Measurements from ENCODE around the gene CPN2.

CPN2 gene

DNA sequence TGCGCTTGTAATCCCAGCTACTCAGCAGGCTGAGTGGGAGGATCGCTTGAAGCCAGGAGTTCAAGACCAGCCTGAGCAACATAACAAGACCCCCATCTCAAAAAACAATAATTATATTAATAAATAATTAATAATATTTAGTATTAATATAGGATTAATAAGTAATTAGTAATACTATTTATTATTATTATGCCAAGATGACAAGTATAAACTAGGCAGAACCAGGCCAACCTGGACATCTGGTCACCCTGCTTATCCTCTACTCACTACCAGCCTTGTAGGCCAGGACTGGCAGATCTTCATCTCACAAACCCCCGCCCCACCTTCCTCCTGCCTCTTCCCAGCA is 429 bp downstream of the CPN2 start:
- no peak for DNase-seq

- DNase-seq, result no peak
These were observed 2.8 kb downstream of the CPN2 start for GRCh38 chr3:194348354-194348753.

GRCh38 chr3:194346621-194347020 is 4.5 kb downstream of the CPN2 start:
- no peak for DNase-seq

- no peak for DNase-seq
These were observed 5.1 kb downstream of the CPN2 start for GRCh38 chr3:194346035-194346434.

DNA sequence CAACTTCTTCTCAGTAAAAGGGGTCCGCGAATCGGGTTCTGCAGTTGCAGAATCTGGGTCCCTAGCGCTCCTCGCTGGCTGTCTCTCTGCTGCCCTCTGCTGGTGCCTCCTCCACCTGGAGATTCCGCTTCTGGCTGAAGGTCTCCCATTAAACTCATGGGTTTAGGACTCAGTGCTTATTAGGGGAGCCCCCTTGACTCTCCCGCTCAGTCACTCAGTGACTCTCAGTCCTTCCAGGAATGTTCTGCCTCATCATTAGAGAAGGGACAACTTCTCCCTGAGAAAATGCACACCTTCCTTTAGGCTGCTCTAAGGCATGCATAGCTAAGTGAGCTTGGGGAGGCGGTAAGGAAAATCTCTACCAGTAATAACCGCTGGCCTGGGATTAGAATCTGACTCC is 7.1 kb downstream of the CPN2 start:
- DNase-seq, result peak; percentile 18

- no peak for DNase-seq
These were observed 7.6 kb downstream of the CPN2 start for GRCh38 chr3:194343561-194343893.

DNA sequence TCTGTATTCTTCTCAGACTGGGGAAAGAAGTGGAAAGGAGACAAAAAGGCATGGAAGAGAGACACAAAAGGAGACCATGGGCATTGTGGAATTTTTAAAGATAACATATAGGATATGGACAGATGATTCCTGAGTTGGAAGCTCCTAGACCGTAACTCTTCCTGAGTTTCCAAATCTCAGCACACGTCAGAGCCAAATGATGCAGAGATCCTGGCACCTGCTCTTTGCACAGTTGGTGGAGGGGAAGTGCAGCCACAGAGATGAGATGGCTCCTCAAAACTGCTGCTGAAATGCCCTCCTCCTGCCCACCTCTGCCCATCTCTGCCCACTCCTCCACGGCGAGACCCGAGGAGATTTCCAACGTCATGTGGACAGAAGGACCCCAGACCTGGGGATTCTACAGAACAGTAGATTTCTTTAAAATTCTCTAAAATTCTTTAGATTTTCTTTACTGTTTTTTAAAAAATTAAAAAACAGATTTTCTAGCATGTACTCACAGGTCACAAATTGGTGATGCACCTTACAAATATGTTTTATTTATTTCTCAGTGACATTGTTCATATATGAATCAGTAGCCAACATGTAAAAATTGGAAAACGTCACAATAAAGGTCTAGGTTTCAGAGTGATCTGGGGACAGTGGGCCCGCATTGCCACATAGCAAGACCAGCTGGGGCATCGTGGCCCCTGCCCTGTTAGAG is 8.1 kb downstream of the CPN2 start:
- no peak for DNase-seq

DNA sequence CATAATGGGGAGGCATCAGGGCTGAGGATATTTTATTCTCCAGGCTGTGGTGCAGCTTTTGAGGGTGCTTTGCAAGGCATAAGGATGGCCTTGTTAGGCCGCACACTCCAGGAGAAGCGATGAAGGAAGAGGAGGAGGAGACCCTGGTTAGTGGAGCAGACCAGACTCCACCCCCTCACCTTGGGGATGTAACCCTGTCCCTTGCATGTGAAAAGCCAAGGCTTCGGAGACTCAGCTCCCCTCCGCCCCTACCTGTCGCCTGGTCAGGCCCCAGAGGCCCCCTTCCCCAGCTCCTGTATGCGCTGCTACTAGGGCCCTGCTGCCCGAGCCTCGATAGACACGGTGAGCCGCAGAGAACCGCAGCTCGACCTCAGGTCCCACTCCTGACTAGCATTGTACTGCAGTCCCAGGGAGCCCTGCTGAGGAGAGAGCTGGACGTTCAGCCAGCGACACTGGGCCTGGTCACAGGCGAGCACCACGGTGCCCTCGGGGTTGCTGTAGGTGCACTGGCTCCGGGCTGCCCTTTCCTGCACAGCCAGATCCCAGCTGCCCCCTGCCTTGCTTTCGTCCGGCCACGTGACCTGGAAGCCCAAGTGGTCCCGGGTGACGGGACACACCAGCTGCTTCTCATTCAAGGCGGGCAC is 10.2 kb downstream of the CPN2 start:
- no peak for DNase-seq

- no peak for DNase-seq
These were observed 11.3 kb downstream of the CPN2 start for GRCh38 chr3:194339840-194340239.

DNA sequence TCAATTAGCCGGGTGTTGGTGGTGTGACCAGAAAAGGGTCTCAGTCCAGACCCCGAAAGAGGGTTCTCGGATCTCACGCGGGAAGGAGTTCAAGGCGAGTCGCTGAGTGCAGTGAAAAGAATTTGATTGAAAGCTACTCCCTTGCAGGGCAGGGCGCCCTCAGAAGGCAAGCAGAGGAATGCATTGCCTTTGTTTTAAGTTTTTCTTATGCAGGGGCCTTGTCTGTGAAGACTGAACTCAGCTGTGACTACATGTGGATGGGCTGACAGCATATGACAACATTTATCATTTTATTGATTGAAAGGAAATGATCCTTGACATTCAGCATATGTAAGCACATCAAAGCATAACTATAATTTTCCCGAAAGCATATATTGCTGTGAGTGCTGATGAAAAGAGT is 11.8 kb downstream of the CPN2 start:
- DNase-seq, result no peak

GRCh38 chr3:194337965-194338753 is 13.0 kb downstream of the CPN2 start:
- no peak for DNase-seq

DNA sequence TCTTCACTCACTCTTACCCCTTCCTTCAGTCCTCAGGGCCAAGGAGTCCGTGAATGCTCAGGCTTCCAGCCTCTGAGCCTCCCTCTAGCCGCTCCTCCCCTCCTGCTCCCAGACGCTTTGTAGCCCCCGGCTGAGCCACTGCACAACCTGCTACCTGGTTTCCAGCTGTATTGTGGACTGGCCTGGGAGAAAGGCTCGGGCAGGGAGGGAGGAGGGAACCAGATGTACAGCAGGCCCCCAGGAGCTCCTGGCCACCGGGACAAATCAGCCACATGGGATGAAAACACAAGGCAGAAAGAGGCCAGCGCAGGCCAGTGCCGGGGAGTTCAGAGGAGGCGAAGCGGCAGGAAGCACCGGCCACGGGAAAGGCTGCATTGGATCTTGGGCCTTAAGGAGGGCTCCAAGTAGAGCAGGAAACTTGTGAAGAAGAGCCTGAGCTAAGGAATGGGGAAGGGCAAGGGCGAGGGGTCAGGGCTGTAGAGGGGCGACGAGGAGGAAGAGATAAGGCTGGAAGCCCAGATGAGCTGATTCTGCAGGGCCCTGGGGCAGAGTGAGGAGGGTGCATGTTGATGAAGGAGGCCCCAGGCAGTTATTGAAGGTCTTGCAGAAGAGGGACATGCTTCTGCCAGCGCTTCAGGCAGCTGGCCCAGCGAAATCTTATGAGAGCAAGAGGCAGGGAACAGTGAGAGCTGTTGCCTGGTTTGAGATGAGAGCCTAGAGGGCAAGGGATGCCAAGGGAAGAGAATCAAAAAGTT is 14.3 kb downstream of the CPN2 start:
- DNase-seq, result no peak

- no peak for DNase-seq
These were observed 17.2 kb downstream of the CPN2 start for GRCh38 chr3:194333981-194334320.

- DNase-seq, result no peak
These were observed 17.7 kb downstream of the CPN2 start for GRCh38 chr3:194333212-194333980.

DNA sequence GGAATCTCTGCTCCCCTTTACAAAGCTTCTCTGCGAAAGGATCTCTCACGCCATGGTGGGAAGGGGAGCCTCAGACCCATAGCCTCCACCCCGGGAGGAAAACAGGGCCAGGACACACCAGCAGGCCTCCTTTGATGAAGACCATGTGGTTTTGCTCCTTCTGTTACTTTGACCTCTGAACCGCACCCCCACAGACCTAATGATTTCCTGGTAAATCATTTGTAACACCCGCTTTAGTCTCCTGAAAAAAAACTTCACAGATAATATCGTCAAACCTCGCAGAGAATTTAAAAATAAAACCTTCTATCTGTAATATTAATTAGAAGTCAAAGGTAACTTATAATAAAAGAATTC is 18.3 kb downstream of the CPN2 start:
- DNase-seq, result no peak

- DNase-seq, result no peak
These were observed 20.5 kb downstream of the CPN2 start for GRCh38 chr3:194330579-194330978.

- DNase-seq, result no peak
These were observed 21.0 kb downstream of the CPN2 start for GRCh38 chr3:194330160-194330559.

- DNase-seq, result no peak
These were observed 21.6 kb downstream of the CPN2 start for GRCh38 chr3:194329583-194329965.

DNA sequence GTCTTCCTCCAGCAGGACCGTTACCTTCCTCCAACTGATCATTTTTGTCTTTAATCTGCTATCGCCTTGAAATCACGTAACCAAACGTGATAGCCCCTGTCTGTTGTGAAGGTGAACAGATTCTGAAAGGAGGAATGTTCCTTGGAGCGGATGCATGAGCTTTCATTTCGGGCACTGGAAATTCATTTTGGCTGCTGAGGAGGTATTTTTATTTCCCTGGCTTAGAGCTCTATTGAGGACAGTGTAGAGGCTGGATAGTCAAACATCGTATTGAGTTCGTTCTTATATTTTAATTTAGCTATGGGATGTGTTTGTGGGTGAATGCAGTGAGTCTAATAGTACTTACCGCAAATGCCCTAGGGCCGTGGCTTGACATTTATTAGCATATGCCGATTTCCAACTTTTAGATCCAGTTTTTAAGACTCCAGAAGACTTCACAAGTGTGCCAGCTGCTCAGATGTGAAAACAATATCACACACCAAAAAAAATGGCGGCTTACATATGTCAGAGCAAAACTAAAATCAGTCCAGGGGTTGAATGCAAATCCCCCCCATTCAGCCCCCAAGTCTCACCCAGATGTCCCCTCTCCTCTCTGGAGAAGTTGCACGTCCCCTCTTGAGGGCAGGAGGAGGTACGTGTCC is 22.1 kb downstream of the CPN2 start:
- no peak for DNase-seq

DNA sequence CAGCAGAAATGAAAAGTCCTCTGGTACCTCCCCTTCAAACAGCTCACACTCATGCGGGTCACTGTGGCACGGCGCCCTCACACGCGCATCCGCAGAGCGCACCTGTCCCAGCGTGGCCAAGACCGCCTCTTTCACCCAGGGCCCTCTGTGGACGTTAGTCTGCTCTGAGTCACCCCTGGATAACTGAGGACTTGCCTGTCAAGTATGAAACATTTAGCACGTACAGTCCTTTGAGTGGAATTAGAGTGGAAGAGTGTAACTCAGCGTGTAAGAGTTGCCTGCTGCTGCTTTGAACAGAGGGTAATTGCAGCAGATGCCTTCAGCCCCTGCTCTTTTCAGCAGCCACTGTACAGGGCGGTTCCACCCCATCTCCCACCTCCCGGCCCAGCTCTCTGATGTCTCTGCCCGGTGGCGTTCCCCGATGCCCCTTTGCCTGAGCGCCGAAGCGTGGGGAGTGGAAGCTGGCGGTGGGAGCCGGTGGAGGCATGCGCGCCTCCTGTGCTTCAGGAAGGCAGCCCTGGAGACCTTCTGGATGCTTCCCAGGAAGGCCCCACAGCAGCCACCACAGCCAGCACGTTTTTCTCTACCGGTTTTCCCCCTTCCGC is 23.0 kb downstream of the CPN2 start:
- no peak for DNase-seq

DNA sequence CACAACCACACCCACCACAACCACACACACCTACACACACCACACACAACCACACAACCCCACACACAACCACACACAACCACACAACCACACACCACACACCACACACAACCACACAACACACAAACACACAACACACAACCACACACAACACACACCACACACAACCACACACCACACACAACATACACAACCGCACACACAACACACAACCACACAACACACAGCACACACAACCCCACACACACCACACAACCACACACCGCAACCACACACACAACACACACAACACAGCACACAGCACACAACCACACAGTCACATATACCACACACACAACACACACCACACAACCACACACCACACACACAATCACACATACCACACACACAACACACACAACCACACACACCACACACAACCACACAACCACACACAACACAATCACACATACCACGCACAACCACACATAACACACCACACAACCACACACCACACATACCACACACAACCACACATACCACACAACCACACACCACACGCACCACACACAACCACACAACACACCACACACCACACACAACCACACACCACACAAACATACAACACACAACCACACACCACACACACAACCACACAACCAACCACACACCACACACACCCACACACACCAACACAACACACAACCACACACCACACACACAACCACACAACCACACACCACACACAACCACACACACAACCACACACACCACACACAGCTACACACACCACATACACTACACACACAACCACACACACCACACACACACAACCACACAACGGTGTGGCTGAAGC is 23.7 kb downstream of the CPN2 start:
- DNase-seq, result no peak

- DNase-seq, result no peak
These were observed 24.2 kb downstream of the CPN2 start for GRCh38 chr3:194326968-194327217.

Data from DMS 273 treated with DMSO at 0.1 percent for 48 hours (cell line).